GM18508 (cell line): Measurements from ENCODE around the gene IL19.
"Not testable (repeated sequence)": the region's sequence is repeated elsewhere in the genome, so short reads cannot be mapped to it uniquely, and the experiment has no call there.

ENCODE experiments used
- ATAC-seq: cut with Tn5 transposase; IDR thresholded peaks from one replicate; pipeline ENCODE4 v1.9.1; 2021; ENCODE audit warnings: moderate number of reproducible peaks; ENCODE audit not compliant: insufficient read depth, unreplicated experiment

The IL19 gene

GRCh38 chr1:206739411-206740076 lies 31.0 kb upstream of the IL19 start:
- ATAC-seq: peak; percentile 68

GRCh38 chr1:206741142-206741701 lies 29.4 kb upstream of the IL19 start:
- ATAC-seq: no peak

- no peak for ATAC-seq
Measured at GRCh38 chr1:206742719-206743383, 27.7 kb upstream of the IL19 start.

GRCh38 chr1:206744683-206745082 lies 25.9 kb upstream of the IL19 start:
- no peak for ATAC-seq

GRCh38 chr1:206745301-206745700 lies 25.3 kb upstream of the IL19 start:
- no peak for ATAC-seq

GRCh38 chr1:206748348-206749030 lies 22.1 kb upstream of the IL19 start:
- no peak for ATAC-seq

GRCh38 chr1:206751891-206752290 lies 18.7 kb upstream of the IL19 start:
- no peak for ATAC-seq

- ATAC-seq: no peak
Measured at GRCh38 chr1:206752481-206752880, 18.1 kb upstream of the IL19 start.

- ATAC-seq: no peak
Measured at GRCh38 chr1:206753141-206753540, 17.4 kb upstream of the IL19 start.

- ATAC-seq: no peak
Measured at GRCh38 chr1:206754011-206754410, 16.6 kb upstream of the IL19 start.

GRCh38 chr1:206757524-206758266 lies 12.9 kb upstream of the IL19 start:
- no peak for ATAC-seq

- ATAC-seq: no peak
Measured at GRCh38 chr1:206760590-206760989, 10.0 kb upstream of the IL19 start.

- ATAC-seq: no peak
Measured at GRCh38 chr1:206761159-206761768, 9.3 kb upstream of the IL19 start.

GRCh38 chr1:206762741-206763364 lies 7.7 kb upstream of the IL19 start:
- ATAC-seq: not testable (repeated sequence)

- ATAC-seq: not testable (repeated sequence)
Measured at GRCh38 chr1:206765771-206766170, 4.8 kb upstream of the IL19 start.

GRCh38 chr1:206766251-206766856 lies 4.2 kb upstream of the IL19 start:
- peak; percentile 43 for ATAC-seq

GRCh38 chr1:206768472-206769303 lies 1.9 kb upstream of the IL19 start:
- ATAC-seq: no peak

- peak; percentile 54 for ATAC-seq
Measured at GRCh38 chr1:206769304-206769731, 1.3 kb upstream of the IL19 start.
